AG04449 (cell line): Measurements from ENCODE around the gene CTSC.

Experiments used
- CTCF ChIA-PET: fragments of 350-600 bp; formaldehyde crosslinking; extraction: SDS; loops from one replicate; lab custom pipeline; 2021; ENCODE audit warnings: antibody characterized with exemption; lab: Yijun Ruan, JAX
- POLR2A ChIA-PET: fragments of 400-600, 350-600 bp; formaldehyde crosslinking; extraction: SDS; loops from one replicate; lab custom pipeline; 2020; ENCODE audit warnings: antibody characterized with exemption, inconsistent platforms; lab: Yijun Ruan, JAX
- DNase-seq: peaks from one replicate; pipeline ENCODE4 v3.0.0-alpha.2; 2010; ENCODE audit warnings: low read depth, low spot score
- H3K4me3 ChIP-seq: 2 replicates; pipeline ENCODE4 v1.5.1; 2011; ENCODE audit warnings: low read depth, mild to moderate bottlenecking, control low read depth, low read length
- TF ChIP-seq, protein P1 (sequence below): IDR thresholded peaks from one replicate; pipeline ENCODE4 v1.5.1; 2011; ENCODE audit warnings: mild to moderate bottlenecking, moderate library complexity, low read length, control low read depth, inconsistent platforms; ENCODE audit not compliant: insufficient read depth; ENCODE audit errors: missing control alignments

The CTSC gene

GRCh38 chr11:88310246-88310645 lies 27.3 kb downstream of the CTSC start:
- POLR2A ChIA-PET: no interaction called here
- CTCF ChIA-PET: interaction anchor here (1.0 kb wide), 1 partner anchor 234 kb away, joined by 3 read pairs; no protein-coding TSS in a partner anchor
- DNase-seq: no peak

GRCh38 chr11:88308576-88308975 lies 29.0 kb downstream of the CTSC start:
- ChIA-PET CTCF (no interaction called here), POLR2A (no interaction called here)
- DNase-seq: no peak
- H3K4me3 ChIP-seq: no peak overlapping the region
- TF ChIP-seq, protein P1, sequence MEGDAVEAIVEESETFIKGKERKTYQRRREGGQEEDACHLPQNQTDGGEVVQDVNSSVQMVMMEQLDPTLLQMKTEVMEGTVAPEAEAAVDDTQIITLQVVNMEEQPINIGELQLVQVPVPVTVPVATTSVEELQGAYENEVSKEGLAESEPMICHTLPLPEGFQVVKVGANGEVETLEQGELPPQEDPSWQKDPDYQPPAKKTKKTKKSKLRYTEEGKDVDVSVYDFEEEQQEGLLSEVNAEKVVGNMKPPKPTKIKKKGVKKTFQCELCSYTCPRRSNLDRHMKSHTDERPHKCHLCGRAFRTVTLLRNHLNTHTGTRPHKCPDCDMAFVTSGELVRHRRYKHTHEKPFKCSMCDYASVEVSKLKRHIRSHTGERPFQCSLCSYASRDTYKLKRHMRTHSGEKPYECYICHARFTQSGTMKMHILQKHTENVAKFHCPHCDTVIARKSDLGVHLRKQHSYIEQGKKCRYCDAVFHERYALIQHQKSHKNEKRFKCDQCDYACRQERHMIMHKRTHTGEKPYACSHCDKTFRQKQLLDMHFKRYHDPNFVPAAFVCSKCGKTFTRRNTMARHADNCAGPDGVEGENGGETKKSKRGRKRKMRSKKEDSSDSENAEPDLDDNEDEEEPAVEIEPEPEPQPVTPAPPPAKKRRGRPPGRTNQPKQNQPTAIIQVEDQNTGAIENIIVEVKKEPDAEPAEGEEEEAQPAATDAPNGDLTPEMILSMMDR: no peak

More at GRCh38 chr11:88310246-88310645, 27.3 kb downstream of the CTSC start:
- TF ChIP-seq, protein P1: no peak
- no peak overlapping the region for H3K4me3 ChIP-seq

DNA sequence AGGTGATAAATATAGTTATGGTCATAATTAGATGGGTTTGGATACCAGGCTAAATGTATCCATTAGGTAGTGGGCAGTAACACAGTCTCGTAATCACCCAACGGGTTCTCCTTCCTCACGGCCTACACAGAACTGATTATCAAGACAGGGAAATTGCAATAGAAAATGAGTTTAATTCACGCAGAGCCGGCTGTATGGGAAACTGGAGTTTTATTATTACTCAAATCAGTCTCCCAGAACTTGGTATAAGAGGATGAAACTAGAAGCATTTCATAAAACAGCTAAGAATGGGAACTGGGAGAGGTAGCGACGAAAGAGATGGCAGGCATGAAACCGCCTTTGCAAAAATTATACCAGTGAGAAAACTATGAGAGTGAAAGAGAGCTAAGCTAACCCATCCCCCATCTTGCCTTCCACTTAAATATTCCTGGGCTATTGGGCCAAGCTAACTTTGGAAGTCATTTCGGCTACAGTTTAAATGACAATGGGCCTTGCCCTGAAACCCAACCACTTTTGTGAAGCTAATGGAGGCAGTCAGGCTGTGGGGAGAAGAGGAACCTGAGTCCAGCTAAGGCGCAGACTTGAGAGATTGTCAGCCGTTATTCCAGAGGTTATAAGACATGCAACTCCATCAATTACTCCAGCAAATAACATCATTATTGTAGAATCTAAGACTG lies 29.6 kb downstream of the CTSC start:
- ChIA-PET POLR2A (no interaction called here), CTCF (no interaction called here)
- TF ChIP-seq, protein P1: no peak
- no peak overlapping the region for H3K4me3 ChIP-seq
- no peak for DNase-seq

GRCh38 chr11:88306785-88307184 lies 30.8 kb downstream of the CTSC start:
- no peak overlapping the region for H3K4me3 ChIP-seq
- CTCF ChIA-PET: no interaction called here
- no peak for DNase-seq
- POLR2A ChIA-PET: no interaction called here
- TF ChIP-seq, protein P1: no peak

DNA sequence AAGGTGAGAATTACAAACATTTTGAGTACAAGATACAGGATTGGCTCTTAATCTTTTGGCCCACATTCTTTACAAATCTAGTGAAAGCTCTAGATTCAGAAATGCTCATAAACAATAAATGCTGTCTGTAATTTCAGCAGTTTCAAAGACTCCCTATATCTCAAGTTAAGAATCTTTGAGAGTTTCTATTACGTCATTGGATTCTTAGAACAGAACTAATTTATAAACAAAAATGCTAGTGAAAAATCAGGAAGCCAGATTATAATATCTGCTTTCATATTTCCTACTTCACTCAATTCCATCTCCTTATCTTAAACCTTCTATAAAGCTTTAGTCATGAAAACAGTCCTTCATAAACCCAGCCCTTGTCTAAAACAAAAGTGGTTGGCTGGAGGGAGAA lies 32.1 kb downstream of the CTSC start:
- TF ChIP-seq, protein P1: no peak
- H3K4me3 ChIP-seq: no peak overlapping the region
- CTCF ChIA-PET: no interaction called here
- POLR2A ChIA-PET: no interaction called here
- DNase-seq: no peak

GRCh38 chr11:88304352-88304751 lies 33.2 kb downstream of the CTSC start:
- TF ChIP-seq, protein P1: no peak

More at GRCh38 chr11:88304352-88304751, 33.2 kb downstream of the CTSC start:
- ChIA-PET POLR2A (no interaction called here), CTCF (no interaction called here)
- H3K4me3 ChIP-seq: no peak overlapping the region
- no peak for DNase-seq
